PFSK-1 (cell line): ENCODE measurements around the gene PRR14L.

ENCODE experiments used
- FOXP2 ChIP-seq: optimal IDR thresholded peaks from 2 replicates; pipeline ENCODE3; 2011; ENCODE audit warnings: borderline replicate concordance, control low read depth, inconsistent platforms; ENCODE audit not compliant: insufficient read depth; ENCODE audit errors: extremely low read length, extremely low read depth
- POLR2AphosphoS5 ChIP-seq: IDR thresholded peaks from 2 replicates; pipeline ENCODE4 v1.6.1; 2012; ENCODE audit warnings: low read depth, mild to moderate bottlenecking, control low read depth, low read length, moderate library complexity
- REST ChIP-seq, 2 experiments: IDR thresholded peaks; 2 replicates each; pipeline versions ENCODE4 v1.6.1 to v1.8.0; 2011 to 2012; ENCODE audit warnings: low read depth in 2 of 2, low read length in 2 of 2, control low read depth in 1 of 2, inconsistent platforms in 1 of 2, mild to moderate bottlenecking in 1 of 2, moderate library complexity in 1 of 2; ENCODE audit not compliant: insufficient read depth in 1 of 2
- SIN3A ChIP-seq: IDR thresholded peaks from 2 replicates; pipeline ENCODE4 v1.6.1; 2012; ENCODE audit warnings: mild to moderate bottlenecking, low read length, moderate library complexity, borderline replicate concordance; ENCODE audit not compliant: insufficient read depth
- TAF1 ChIP-seq: IDR thresholded peaks from 2 replicates; pipeline ENCODE4 v1.6.1; 2012; ENCODE audit warnings: low read length, control low read depth, borderline replicate concordance; ENCODE audit not compliant: insufficient read depth

PRR14L gene

GRCh38 chr22:31676700-31677099 is 73.2 kb downstream of the PRR14L start:
- TF ChIP-seq REST (IDR thresholded peaks at IDR 0.05; ENCODE audit: insufficient read depth in 1 of 2, low read depth in 2 of 2, low read length in 2 of 2) (no peak), POLR2AphosphoS5 (no peak), FOXP2 (no peak), SIN3A (no peak), TAF1 (no peak)

GRCh38 chr22:31662668-31663037 is 87.3 kb downstream of the PRR14L start:
- no peak for TF ChIP-seq SIN3A
- no peak for TF ChIP-seq REST (IDR thresholded peaks at IDR 0.05; ENCODE audit: insufficient read depth in 1 of 2, low read depth in 2 of 2, low read length in 2 of 2)
- TF ChIP-seq FOXP2 = no peak
- no peak for TF ChIP-seq POLR2AphosphoS5

DNA sequence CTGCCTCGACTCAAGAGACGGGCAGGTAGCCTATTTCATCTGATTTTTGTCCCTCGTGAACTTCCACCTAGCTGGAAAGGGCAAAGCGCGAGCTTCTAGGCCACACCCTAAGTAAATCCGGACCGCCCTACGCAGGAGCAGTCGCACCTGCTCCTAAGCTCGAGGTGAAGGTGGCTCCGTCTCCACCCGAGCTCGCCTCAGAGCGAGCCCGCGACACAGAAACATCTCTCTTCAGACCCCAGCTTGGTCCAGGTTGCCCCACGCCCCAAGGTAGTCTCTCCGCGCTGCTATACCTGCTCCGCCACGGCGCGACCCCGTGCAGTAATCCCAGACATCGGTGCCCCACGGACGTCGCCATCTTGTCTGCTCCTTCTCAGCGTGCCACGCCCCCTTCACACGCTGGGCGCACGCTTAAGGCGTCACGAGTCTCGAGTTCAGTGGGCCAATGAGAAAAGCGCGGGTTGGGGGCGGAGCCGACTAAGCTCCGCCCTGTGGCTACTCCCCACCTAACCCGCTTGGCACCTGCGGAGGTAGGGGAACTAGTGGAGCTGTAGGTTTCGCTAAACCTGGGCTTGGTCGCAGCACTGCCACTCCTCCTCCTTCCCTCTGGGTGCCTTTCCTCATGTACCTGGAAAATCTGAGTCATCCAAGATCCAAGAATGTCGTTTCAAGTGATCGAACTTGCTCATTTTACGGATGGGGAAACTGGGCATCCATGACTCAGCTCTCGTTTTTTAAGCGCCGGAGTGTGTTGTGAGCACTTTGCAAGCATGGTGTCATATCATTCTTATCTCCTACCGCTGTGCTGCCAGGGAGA is 87.9 kb downstream of the PRR14L start, which contains the start of gene PISD:
Gene PISD (minus strand): TSS at position 365 of the 817 bp plus-strand sequence. CDS start 7 bp downstream, at position 358.
- TF ChIP-seq TAF1 (peak; percentile 54; the same call in 1 of the 2 replicates), FOXP2 (peak; percentile 38), POLR2AphosphoS5 (peak; percentile 77), REST (IDR thresholded peaks at IDR 0.05; ENCODE audit: insufficient read depth in 1 of 2, low read depth in 2 of 2, low read length in 2 of 2) (no peak), SIN3A (peak; percentile 97)

- no peak for TF ChIP-seq POLR2AphosphoS5
- TF ChIP-seq TAF1 = no peak
- no peak for TF ChIP-seq FOXP2
- no peak for TF ChIP-seq SIN3A
These were observed 90.7 kb downstream of the PRR14L start for GRCh38 chr22:31659246-31659645.

- no peak for TF ChIP-seq SIN3A
These were observed 95.5 kb downstream of the PRR14L start for GRCh38 chr22:31654408-31654807.

DNA sequence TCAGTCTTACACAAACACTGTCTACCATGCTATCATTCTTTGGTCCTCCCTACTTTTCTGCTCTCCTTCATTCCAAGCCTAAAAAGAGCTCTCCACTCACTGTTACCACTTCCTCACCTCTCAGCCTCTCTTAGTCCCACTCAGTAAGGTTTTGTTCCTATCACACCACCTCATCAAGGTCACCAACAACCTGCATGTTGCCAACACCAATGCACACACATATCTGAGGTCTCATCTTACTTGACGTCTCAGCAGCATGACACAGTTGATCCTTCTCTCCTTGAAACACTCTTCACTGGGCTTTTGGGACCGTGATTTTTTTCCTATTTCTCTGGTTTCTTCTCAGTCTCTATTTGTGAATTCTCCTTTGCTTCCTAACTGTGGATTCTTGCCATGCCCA is 96.0 kb downstream of the PRR14L start:
- TF ChIP-seq REST (IDR thresholded peaks at IDR 0.05; ENCODE audit: insufficient read depth in 1 of 2, low read depth in 2 of 2, low read length in 2 of 2) (no peak), FOXP2 (no peak), POLR2AphosphoS5 (no peak), SIN3A (no peak), TAF1 (no peak)
